ENCODE measurements around the gene RHOA. TPM values are rescaled to one million over a fixed set of nuclear protein-coding genes. Genes with fewer than 3 reads are reported as not detected.

RHOA gene
- total RNA-seq = 100 to 1,000 TPM; 456 to 542 (median 494) TPM

GRCh38 chr3:49411968-49412631 is at the start of gene RHOA, which contains the start of gene TCTA:
RHOA (minus strand) TSS chr3:49411976; CDS start chr3:49375589, 36,387 bp downstream.
TCTA (plus strand) TSS chr3:49412423; CDS start chr3:49412427, 4 bp downstream.
- TF ChIP-seq CTCF (IDR thresholded peaks at IDR 0.05) = no peak
- DNase-seq (ENCODE audit: low spot score) = peak; percentile 97
- ATAC-seq (ENCODE audit: low FRiP score) = peak; percentile 97

- ATAC-seq (ENCODE audit: low FRiP score) (no peak), DNase-seq (ENCODE audit: low spot score) (no peak)
- TF ChIP-seq CTCF (IDR thresholded peaks at IDR 0.05) = no peak
These were observed 49.2 kb upstream of the RHOA start for GRCh38 chr3:49460956-49461355.

GRCh38 chr3:49460188-49460890 is 48.6 kb upstream of the RHOA start:
- no peak for TF ChIP-seq CTCF (IDR thresholded peaks at IDR 0.05)
- DNase-seq (ENCODE audit: low spot score) (no peak), ATAC-seq (ENCODE audit: low FRiP score) (no peak)

- no peak for TF ChIP-seq CTCF (IDR thresholded peaks at IDR 0.05)
- DNase-seq (ENCODE audit: low spot score) = no peak
- ATAC-seq (ENCODE audit: low FRiP score) = no peak
These were observed 44.7 kb upstream of the RHOA start for GRCh38 chr3:49456466-49456865.

GRCh38 chr3:49454898-49455681 is 43.3 kb upstream of the RHOA start:
- TF ChIP-seq CTCF (IDR thresholded peaks at IDR 0.05) = no peak
- DNase-seq (ENCODE audit: low spot score) = no peak
- no peak for ATAC-seq (ENCODE audit: low FRiP score)

- peak; percentile 23 for ATAC-seq (ENCODE audit: low FRiP score)
- no peak for TF ChIP-seq CTCF (IDR thresholded peaks at IDR 0.05)
- no peak for DNase-seq (ENCODE audit: low spot score)
These were observed 42.7 kb upstream of the RHOA start for GRCh38 chr3:49454458-49454857.

Measured in omental fat pad (tissue), 4 donors.